Measurements from ENCODE around the gene PP2D1. TPM values are rescaled to one million over a fixed set of nuclear protein-coding genes. Genes with fewer than 3 reads are reported as not detected.
"Not testable (repeated sequence)": the region's sequence is repeated elsewhere in the genome, so short reads cannot be mapped to it uniquely, and the experiment has no call there.

Gene PP2D1
- total RNA-seq, 1 experiment from 2014 or later: not detected

GRCh38 chr3:20031939-20032338 lies 19.9 kb upstream of the PP2D1 start:
- H3K9me2 ChIP-seq (ENCODE audit: insufficient read depth); H3K9me3 ChIP-seq (ENCODE audit: control insufficient read depth in 1 of 2, insufficient read depth in 1 of 2, low read depth in 1 of 2, low read length in 2 of 2); intact Hi-C loops (cut with micrococcal nuclease); H3K4me2 ChIP-seq (ENCODE audit: low read length); DNase-seq (ENCODE audit: low read depth, low spot score); H3K4me1 ChIP-seq (ENCODE audit: control insufficient read depth in 1 of 2, insufficient read depth in 2 of 2, low read length in 2 of 2); H3K79me2 ChIP-seq (ENCODE audit: insufficient read depth, low read length); RAD21 ChIA-PET (ENCODE audit: low non-redundant PET in 1 of 2, low total read pairs in 2 of 2, uncharacterized antibody in 2 of 2, unreplicated experiment in 2 of 2); POLR2A ChIA-PET; ATAC-seq; CTCF ChIA-PET; H2AFZ ChIP-seq (ENCODE audit: low read depth, low read length, poor library complexity, severe bottlenecking); H3K9ac ChIP-seq (ENCODE audit: low read length); H3K27me3 ChIP-seq (ENCODE audit: insufficient read depth, low read length); BruUV-seq (replicated peaks); H3K4me3 ChIP-seq (replicated peaks in 1 of 2; ENCODE audit: low read depth in 1 of 2, low read length in 2 of 2); H3K27ac ChIP-seq (ENCODE audit: low read depth, low read length); H4K20me1 ChIP-seq (ENCODE audit: insufficient read depth); H3K36me3 ChIP-seq (ENCODE audit: control insufficient read depth in 1 of 2, insufficient read depth in 2 of 2, low read length in 2 of 2): not testable (repeated sequence)

- CTCF ChIA-PET: interaction anchor here (1.3 kb wide), 1 partner anchor 12 kb away, joined by 3 read pairs; the partner anchor contains the start of gene KAT2B
Measured at GRCh38 chr3:20028905-20029331, 16.9 kb upstream of the PP2D1 start.

More at GRCh38 chr3:20028905-20029331, 16.9 kb upstream of the PP2D1 start:
- Histone ChIP-seq H3K27ac (ENCODE audit: low read depth, low read length) (no peak overlapping the region), H3K9me2 (ENCODE audit: insufficient read depth) (no peaks in the 10 kb centered on the region), H3K36me3 (ENCODE audit: control insufficient read depth in 1 of 2, insufficient read depth in 2 of 2, low read length in 2 of 2) (no peaks in the 10 kb centered on the region), H3K9me3 (ENCODE audit: control insufficient read depth in 1 of 2, insufficient read depth in 1 of 2, low read depth in 1 of 2, low read length in 2 of 2) (no peaks in the 10 kb centered on the region), H3K79me2 (ENCODE audit: insufficient read depth, low read length) (no peaks in the 10 kb centered on the region), H3K4me2 (ENCODE audit: low read length) (no peak overlapping the region), H3K4me1 (ENCODE audit: control insufficient read depth in 1 of 2, insufficient read depth in 2 of 2, low read length in 2 of 2) (no peaks in the 10 kb centered on the region), H2AFZ (ENCODE audit: low read depth, low read length, poor library complexity, severe bottlenecking) (no peak overlapping the region), H3K4me3 (replicated peaks in 1 of 2; ENCODE audit: low read depth in 1 of 2, low read length in 2 of 2) (no peak overlapping the region), H4K20me1 (ENCODE audit: insufficient read depth) (no peaks in the 10 kb centered on the region), H3K27me3 (ENCODE audit: insufficient read depth, low read length) (no peaks in the 10 kb centered on the region), H3K9ac (ENCODE audit: low read length) (no peak overlapping the region)
- ATAC-seq: no peak
- intact Hi-C loops (cut with micrococcal nuclease): no loop called here
- TF ChIP-seq ZNF274 (IDR thresholded peaks at IDR 0.05; ENCODE audit: low read depth, low read length) (no peak), ZFX (IDR thresholded peaks at IDR 0.05) (no peak), SIN3A (IDR thresholded peaks at IDR 0.05; ENCODE audit: low read depth) (no peak), MAX (IDR thresholded peaks at IDR 0.05) (no peak), YY1 (IDR thresholded peaks at IDR 0.05; ENCODE audit: extremely low read depth, insufficient replicate concordance, low read depth, low read length) (no peak), CEBPB (IDR thresholded peaks at IDR 0.05; ENCODE audit: low read depth) (no peak), POLR2A (IDR thresholded peaks at IDR 0.05; ENCODE audit: borderline replicate concordance, extremely low read depth, insufficient read depth, insufficient read length) (no peak), EZH2 (IDR thresholded peaks at IDR 0.05) (no peak), ZBTB33 (IDR thresholded peaks at IDR 0.05; ENCODE audit: extremely low read depth, insufficient replicate concordance, low read length) (no peak), REST (IDR thresholded peaks at IDR 0.05; ENCODE audit: low read depth) (no peak), ATF3 (IDR thresholded peaks at IDR 0.05) (no peak), EGR1 (IDR thresholded peaks at IDR 0.05; ENCODE audit: low read depth) (no peak), SP1 (IDR thresholded peaks at IDR 0.05; ENCODE audit: low read depth) (no peak), FOSL1 (IDR thresholded peaks at IDR 0.05; ENCODE audit: low read depth) (no peak), EZH2phosphoT487 (IDR thresholded peaks at IDR 0.05; ENCODE audit: borderline replicate concordance) (no peak), ELF1 (IDR thresholded peaks at IDR 0.05; ENCODE audit: borderline replicate concordance, low read depth) (no peak), SRF (IDR thresholded peaks at IDR 0.05; ENCODE audit: low read depth) (no peak)
- BruUV-seq (replicated peaks): no TSS peak
- RAD21 ChIA-PET (ENCODE audit: low non-redundant PET in 1 of 2, low total read pairs in 2 of 2, uncharacterized antibody in 2 of 2, unreplicated experiment in 2 of 2): no interaction called here
- POLR2A ChIA-PET: no interaction called here
- no peak for DNase-seq (ENCODE audit: low read depth, low spot score)
